ENCODE results near the gene PLA2R1. TPM values are rescaled to one million over a fixed set of nuclear protein-coding genes. Genes with fewer than 3 reads are reported as not detected.

The PLA2R1 gene
- total RNA-seq, 4 donors from 2014 or later: 24.1 to 36.2 (median 24.9) TPM

GRCh38 chr2:159921752-159922404 lies 140.5 kb downstream of the PLA2R1 start:
- no peak overlapping the region for H3K4me3 ChIP-seq
- peak; percentile 51 to 59 for DNase-seq
- H3K9me3 ChIP-seq: no peaks in the 10 kb centered on the region
- no peaks in the 10 kb centered on the region for H3K36me3 ChIP-seq
- no peak overlapping the region for H3K27ac ChIP-seq
- TF ChIP-seq CTCF (IDR thresholded peaks at IDR 0.05): peak; percentile 27 to 51 (median 40)
- no peak for TF ChIP-seq POLR2A (IDR thresholded peaks at IDR 0.05)
- no peaks in the 10 kb centered on the region for H3K27me3 ChIP-seq
- H3K4me1 ChIP-seq: no peaks in the 10 kb centered on the region
- intact Hi-C loops (cut with DNase I; ENCODE audit: low total_unique reads): no loop called here

- intact Hi-C loops (cut with DNase I; ENCODE audit: low total_unique reads): no loop called here
- Histone ChIP-seq H3K36me3 (no peaks in the 10 kb centered on the region), H3K4me1 (no peaks in the 10 kb centered on the region), H3K27me3 (peaks cover 0 to 10% of the 10 kb centered on the region in 2 donors), H3K4me3 (no peak overlapping the region), H3K27ac (no peak overlapping the region), H3K9me3 (no peaks in the 10 kb centered on the region)
- no peak for DNase-seq
- TF ChIP-seq POLR2A (IDR thresholded peaks at IDR 0.05): no peak
- no peak for TF ChIP-seq CTCF (IDR thresholded peaks at IDR 0.05)
Observed at GRCh38 chr2:159916511-159916910, 145.9 kb downstream of the PLA2R1 start.

- DNase-seq: no peak
- no peak overlapping the region for H3K27ac ChIP-seq
- H3K4me1 ChIP-seq: no peaks in the 10 kb centered on the region
- peaks cover 0 to 10% of the 10 kb centered on the region in 2 donors for H3K27me3 ChIP-seq
- no peak overlapping the region for H3K4me3 ChIP-seq
- H3K9me3 ChIP-seq: no peaks in the 10 kb centered on the region
- intact Hi-C loops (cut with DNase I; ENCODE audit: low total_unique reads): no loop called here
- TF ChIP-seq POLR2A (IDR thresholded peaks at IDR 0.05) (no peak), CTCF (IDR thresholded peaks at IDR 0.05) (no peak)
- H3K36me3 ChIP-seq: no peaks in the 10 kb centered on the region
Observed at GRCh38 chr2:159913900-159914299, 148.5 kb downstream of the PLA2R1 start.

GRCh38 chr2:159912580-159912979 lies 149.8 kb downstream of the PLA2R1 start:
- TF ChIP-seq CTCF (IDR thresholded peaks at IDR 0.05) (no peak), POLR2A (IDR thresholded peaks at IDR 0.05) (no peak)
- Histone ChIP-seq H3K9me3 (no peaks in the 10 kb centered on the region), H3K4me1 (no peaks in the 10 kb centered on the region), H3K36me3 (no peaks in the 10 kb centered on the region), H3K27me3 (peaks cover 0 to 10% of the 10 kb centered on the region in 2 donors), H3K27ac (no peak overlapping the region), H3K4me3 (no peak overlapping the region)
- no peak for DNase-seq
- intact Hi-C loops (cut with DNase I; ENCODE audit: low total_unique reads): no loop called here

- Histone ChIP-seq H3K9me3 (no peaks in the 10 kb centered on the region), H3K36me3 (no peaks in the 10 kb centered on the region), H3K27me3 (peaks cover 0 to 10% of the 10 kb centered on the region in 2 donors), H3K4me1 (no peaks in the 10 kb centered on the region), H3K27ac (no peak overlapping the region), H3K4me3 (no peak overlapping the region)
- DNase-seq: no peak
- intact Hi-C loops (cut with DNase I; ENCODE audit: low total_unique reads): no loop called here
- TF ChIP-seq CTCF (IDR thresholded peaks at IDR 0.05): no peak
- TF ChIP-seq POLR2A (IDR thresholded peaks at IDR 0.05): no peak
Observed at GRCh38 chr2:159910951-159911350, 151.5 kb downstream of the PLA2R1 start.
